OCI-M2 (cell line): ENCODE measurements around the gene OR51B4.
"Not testable (repeated sequence)": the region's sequence is repeated elsewhere in the genome, so short reads cannot be mapped to it uniquely, and the experiment has no call there.

Experiments
- DNase-seq: peaks from one replicate; lab custom pipeline; 2025; ENCODE audit not compliant: unreplicated experiment; lab: John Stamatoyannopoulos, UW

Gene OR51B4, protein sequence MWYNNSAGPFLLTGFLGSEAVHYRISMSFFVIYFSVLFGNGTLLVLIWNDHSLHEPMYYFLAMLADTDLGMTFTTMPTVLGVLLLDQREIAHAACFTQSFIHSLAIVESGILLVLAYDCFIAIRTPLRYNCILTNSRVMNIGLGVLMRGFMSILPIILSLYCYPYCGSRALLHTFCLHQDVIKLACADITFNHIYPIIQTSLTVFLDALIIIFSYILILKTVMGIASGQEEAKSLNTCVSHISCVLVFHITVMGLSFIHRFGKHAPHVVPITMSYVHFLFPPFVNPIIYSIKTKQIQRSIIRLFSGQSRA

GRCh38 chr11:5301846-5302245 is at the start of gene OR51B4:
Gene OR51B4 (minus strand): TSS chr11:5301946. CDS start chr11:5301946, 0 bp downstream.
- DNase-seq, result no peak

DNA sequence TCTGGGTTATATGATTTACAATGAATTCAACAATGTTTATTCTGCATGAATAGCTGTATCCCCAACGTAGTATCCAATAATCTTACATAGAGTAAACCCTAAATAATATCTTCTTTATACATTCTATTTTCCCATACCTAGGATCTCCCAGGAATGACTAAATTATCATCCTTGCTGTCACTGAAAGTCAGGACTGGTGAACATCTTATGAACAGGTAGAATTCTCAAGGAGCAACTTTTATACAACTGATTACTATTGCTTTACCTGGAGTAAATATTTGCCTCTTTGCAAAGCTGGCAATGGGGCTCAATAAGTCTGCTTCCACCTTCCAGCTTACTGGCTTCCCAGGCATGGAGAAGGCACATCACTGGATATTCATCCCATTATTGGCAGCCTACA is 49.5 kb upstream of the OR51B4 start, which contains the start of gene OR51B6:
Gene OR51B6 (plus strand): TSS at position 301 of the 400 bp plus-strand sequence. CDS start 0 bp downstream, at position 301.
- no peak for DNase-seq

- DNase-seq, result no peak
These were observed 47.8 kb upstream of the OR51B4 start for GRCh38 chr11:5349550-5349949.

DNA sequence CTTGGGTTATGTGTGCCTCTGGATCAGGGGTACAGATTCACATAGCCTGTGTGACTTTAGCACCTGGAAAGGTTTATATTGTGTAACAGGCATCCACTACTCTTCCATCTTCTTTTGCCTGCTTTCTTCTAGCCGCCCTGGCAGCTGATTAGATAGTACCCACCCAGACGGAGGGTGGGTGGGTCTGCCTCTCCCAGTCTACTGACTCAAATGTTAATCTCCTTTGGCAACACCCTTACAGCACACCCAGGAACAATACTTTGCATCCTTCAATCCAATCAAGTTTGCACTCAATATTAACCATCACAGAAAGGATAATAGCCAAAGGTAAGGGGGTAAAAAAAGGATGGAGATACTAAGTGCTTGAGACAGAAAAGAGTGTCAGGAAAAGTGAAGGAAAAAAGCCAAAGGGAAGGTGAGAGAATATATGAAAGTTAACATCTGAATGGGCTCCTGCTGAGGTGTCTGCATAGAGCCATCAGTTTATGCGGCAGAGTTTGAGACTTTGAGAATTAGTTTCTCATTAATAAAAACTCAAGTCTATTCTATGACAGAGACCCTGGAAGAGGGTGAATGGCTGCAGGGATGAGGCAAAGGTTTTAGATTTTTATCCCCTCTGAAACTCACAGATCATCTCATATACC is 46.9 kb upstream of the OR51B4 start:
- no peak for DNase-seq

DNA sequence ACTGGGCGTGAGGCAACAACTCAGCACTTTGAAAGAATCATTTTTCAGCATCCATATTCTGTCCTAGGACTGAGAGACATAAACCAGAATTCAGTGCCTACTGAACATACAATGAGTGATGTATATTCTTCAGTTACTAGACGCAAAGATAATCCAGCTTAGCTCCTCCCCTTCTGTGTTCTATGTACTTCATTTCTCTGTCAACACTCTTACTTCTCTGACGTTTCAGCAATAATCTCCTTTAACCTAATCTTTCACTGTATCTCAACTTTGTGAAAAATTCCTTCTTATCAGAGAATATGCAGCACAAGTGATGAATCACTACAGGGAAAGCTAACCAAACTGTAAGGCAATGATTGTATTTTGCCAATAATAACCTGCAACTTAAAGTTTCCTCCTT is 44.1 kb upstream of the OR51B4 start:
- DNase-seq, result no peak

GRCh38 chr11:5343474-5344335 is 42.0 kb upstream of the OR51B4 start, which contains the start of gene OR51B5:
Gene OR51B5 (minus strand): TSS chr11:5343524. CDS start chr11:5343524, 0 bp downstream.
- DNase-seq, result no peak

- DNase-seq, result no peak
These were observed 38.1 kb upstream of the OR51B4 start for GRCh38 chr11:5339771-5340322.

- not testable (repeated sequence) for DNase-seq
These were observed 35.5 kb upstream of the OR51B4 start for GRCh38 chr11:5337253-5337652.

- DNase-seq, result no peak
These were observed 34.6 kb upstream of the OR51B4 start for GRCh38 chr11:5336331-5336730.

- peak; percentile 42 for DNase-seq
These were observed 33.4 kb upstream of the OR51B4 start for GRCh38 chr11:5335170-5335569.

GRCh38 chr11:5324197-5324596 is 22.5 kb upstream of the OR51B4 start, which contains the start of gene OR51B2:
Gene OR51B2 (minus strand): TSS chr11:5324297. CDS start chr11:5324297, 0 bp downstream.
- no peak for DNase-seq

DNA sequence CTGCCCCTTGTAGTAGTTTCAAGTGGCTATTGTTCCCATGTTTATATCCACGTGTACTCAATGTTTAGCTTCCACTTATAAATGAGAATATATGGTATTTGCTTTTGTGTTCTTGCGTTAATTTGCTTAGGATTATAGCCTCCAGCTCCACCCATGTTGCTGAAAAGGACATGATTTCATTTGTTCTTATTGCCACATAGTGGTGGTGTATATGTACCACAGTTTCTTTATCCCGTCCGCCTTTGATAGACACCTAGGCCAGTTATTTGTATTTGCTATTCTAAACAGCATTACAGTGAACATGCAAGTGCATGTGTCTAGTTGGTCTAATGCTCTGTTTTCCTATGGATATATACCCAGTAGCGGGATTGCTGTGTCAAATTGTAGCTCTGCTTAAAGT is 15.5 kb upstream of the OR51B4 start:
- DNase-seq, result no peak

- not testable (repeated sequence) for DNase-seq
These were observed 11.7 kb upstream of the OR51B4 start for GRCh38 chr11:5313326-5314023.

- no peak for DNase-seq
These were observed 8.7 kb upstream of the OR51B4 start for GRCh38 chr11:5310423-5310822.

DNA sequence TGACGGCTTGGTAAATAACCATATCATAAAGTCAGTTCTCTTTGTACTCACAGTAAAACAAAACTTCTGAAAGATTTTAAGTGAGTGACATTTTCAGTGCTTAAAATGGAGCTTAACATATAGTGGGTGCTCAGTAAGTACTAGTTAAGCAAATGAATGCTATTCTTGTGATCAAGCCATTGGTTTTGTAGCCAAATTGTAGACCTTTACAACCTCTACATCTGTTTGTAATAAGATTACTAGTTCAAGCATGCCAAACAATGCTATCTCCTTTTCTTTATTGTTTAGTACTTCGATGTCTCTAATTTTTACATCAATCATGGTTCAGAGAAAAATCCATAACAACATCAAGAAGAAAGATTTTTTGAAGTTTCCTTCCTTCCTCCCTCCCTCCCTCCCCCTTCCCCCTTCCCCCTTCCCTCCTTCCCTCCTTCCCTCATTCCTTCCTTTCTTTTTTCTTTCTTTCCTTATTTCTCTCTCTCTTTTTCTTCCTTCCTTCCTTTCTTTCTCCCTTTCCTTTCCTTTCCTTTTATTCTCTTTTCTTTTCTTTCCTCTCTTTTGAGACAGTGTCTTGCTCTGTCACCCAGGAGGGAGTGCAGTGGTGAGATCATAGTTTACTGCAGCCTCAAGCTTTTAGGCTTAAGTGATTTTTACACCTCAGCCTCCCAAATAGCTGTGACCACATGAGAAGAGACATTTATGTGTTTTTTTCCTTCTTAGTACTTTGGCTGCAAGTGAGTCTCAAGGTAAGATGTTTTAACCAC is 5.7 kb upstream of the OR51B4 start:
- DNase-seq, result no peak

GRCh38 chr11:5304046-5304445 is 2.3 kb upstream of the OR51B4 start:
- DNase-seq, result no peak

DNA sequence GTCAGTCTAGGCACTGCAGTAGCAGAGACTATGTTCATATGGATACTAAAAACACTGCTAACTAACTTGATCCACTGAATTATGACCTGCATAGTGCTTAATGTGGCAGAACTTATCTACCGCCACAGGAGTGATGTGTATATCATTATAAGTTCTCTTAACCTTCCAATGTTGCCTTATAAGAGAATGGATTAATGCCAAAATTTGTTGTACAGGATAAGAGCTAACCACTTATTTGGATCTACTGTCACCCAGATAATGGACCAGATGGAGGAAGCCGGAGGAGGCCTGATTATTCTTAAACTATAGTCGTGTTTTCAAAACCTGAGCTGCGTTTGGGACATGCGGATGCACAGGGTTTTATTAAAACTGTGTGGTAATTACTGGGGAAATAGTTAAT is 1.9 kb upstream of the OR51B4 start:
- no peak for DNase-seq

DNA sequence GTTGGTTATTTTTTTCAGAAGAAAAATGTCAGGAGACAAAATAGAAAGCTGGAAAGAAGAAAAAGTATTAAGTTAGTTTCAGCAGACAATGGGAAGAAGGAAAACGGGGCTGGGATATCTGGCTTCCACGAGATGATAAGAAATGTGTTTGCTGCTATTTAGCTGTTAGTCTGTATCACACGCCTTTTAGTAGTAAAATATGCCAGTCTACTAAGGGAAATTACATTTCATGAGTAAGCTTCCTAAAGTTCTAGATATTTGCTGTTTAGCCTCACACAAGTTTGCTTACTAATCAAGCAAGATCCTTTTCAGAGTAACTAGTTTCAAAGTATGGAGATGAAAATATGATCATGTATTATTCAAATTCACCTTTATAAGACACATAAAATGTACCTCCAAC is 1.5 kb downstream of the OR51B4 start:
- DNase-seq, result no peak

DNA sequence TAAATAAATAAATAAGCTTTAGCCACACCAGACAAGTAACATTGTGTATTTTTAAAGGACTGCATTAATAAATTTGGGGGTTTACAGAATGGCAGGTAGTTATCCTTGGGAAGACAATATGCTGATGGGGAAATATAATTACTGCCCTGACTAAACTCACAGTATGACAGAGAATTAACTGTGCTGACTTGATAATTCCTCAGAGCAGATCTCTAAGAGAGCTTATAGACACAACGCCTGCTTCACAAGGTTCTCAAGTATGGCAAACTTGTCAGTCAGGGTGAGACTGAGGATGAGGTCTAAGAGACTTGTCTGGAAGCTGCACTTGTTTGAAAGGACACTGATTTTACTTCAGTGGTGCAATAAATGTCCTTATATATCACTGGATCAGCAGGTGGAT is 3.3 kb downstream of the OR51B4 start:
- DNase-seq, result no peak
